Measurements from ENCODE around the gene PDPR.

DNA sequence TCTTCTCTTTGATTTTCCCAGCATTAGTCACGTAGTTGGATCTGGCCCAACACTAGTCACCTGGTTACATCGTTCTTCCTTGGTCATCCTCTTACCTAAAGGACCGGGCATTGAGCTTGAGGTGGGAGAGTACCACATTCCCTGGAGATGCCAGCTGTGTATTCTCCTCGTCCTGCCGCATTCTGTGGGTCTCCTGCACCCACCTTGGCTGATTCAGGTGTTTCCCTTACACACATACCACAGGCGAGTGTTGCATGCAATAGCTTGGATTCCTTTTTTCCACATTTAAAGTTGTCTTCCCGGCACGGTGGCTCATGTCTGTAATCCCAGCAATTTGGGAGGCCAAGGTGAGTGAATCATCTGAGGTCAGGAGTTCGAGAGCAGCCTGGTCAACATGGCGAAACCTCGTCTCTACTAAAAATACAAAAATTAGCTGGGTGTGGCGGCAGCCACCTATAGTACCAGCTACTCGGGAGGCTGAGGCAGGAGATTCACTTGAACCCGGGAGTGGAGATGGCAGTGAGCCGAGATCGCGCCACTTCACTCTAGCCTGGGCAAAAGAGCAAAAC is 37.9 kb downstream of the PDPR start:
- TF ChIP-seq, protein P1, sequence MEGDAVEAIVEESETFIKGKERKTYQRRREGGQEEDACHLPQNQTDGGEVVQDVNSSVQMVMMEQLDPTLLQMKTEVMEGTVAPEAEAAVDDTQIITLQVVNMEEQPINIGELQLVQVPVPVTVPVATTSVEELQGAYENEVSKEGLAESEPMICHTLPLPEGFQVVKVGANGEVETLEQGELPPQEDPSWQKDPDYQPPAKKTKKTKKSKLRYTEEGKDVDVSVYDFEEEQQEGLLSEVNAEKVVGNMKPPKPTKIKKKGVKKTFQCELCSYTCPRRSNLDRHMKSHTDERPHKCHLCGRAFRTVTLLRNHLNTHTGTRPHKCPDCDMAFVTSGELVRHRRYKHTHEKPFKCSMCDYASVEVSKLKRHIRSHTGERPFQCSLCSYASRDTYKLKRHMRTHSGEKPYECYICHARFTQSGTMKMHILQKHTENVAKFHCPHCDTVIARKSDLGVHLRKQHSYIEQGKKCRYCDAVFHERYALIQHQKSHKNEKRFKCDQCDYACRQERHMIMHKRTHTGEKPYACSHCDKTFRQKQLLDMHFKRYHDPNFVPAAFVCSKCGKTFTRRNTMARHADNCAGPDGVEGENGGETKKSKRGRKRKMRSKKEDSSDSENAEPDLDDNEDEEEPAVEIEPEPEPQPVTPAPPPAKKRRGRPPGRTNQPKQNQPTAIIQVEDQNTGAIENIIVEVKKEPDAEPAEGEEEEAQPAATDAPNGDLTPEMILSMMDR (IDR thresholded peaks at IDR 0.05; ENCODE audit: insufficient read depth, low read length): no peak
- TF ChIP-seq, protein P2, sequence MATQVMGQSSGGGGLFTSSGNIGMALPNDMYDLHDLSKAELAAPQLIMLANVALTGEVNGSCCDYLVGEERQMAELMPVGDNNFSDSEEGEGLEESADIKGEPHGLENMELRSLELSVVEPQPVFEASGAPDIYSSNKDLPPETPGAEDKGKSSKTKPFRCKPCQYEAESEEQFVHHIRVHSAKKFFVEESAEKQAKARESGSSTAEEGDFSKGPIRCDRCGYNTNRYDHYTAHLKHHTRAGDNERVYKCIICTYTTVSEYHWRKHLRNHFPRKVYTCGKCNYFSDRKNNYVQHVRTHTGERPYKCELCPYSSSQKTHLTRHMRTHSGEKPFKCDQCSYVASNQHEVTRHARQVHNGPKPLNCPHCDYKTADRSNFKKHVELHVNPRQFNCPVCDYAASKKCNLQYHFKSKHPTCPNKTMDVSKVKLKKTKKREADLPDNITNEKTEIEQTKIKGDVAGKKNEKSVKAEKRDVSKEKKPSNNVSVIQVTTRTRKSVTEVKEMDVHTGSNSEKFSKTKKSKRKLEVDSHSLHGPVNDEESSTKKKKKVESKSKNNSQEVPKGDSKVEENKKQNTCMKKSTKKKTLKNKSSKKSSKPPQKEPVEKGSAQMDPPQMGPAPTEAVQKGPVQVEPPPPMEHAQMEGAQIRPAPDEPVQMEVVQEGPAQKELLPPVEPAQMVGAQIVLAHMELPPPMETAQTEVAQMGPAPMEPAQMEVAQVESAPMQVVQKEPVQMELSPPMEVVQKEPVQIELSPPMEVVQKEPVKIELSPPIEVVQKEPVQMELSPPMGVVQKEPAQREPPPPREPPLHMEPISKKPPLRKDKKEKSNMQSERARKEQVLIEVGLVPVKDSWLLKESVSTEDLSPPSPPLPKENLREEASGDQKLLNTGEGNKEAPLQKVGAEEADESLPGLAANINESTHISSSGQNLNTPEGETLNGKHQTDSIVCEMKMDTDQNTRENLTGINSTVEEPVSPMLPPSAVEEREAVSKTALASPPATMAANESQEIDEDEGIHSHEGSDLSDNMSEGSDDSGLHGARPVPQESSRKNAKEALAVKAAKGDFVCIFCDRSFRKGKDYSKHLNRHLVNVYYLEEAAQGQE (IDR thresholded peaks at IDR 0.05; ENCODE audit: insufficient replicate concordance, low read depth): no peak
- TF ChIP-seq POLR2AphosphoS5 (IDR thresholded peaks at IDR 0.05; ENCODE audit: low read depth) (no peak), GABPA (IDR thresholded peaks at IDR 0.05; ENCODE audit: low read depth) (no peak)

Measured in HL-60 (cell line).